Epidermal melanocyte (primary cell): ENCODE results near the gene OR4D9.
"Not testable (repeated sequence)": the region's sequence is repeated elsewhere in the genome, so short reads cannot be mapped to it uniquely, and the experiment has no call there.

ENCODE experiments used
- DNase-seq: peaks from one replicate; pipeline ENCODE4 v3.0.0; 2011; ENCODE audit warnings: low spot score; ENCODE audit not compliant: insufficient read length

OR4D9 gene

GRCh38 chr11:59510941-59511589, at the start of gene OR4D9:
OR4D9 (plus strand) TSS chr11:59511539; CDS start chr11:59514913, 3,374 bp downstream.
- no peak for DNase-seq

GRCh38 chr11:59463190-59463641, 48.1 kb upstream of the OR4D9 start:
- no peak for DNase-seq

GRCh38 chr11:59473015-59473414, 38.3 kb upstream of the OR4D9 start, which contains the start of gene OR4D10:
OR4D10 (plus strand) TSS chr11:59473315; CDS start chr11:59477430, 4,115 bp downstream.
- DNase-seq = no peak

GRCh38 chr11:59475176-59475575, 36.2 kb upstream of the OR4D9 start:
- no peak for DNase-seq

GRCh38 chr11:59479906-59480305, 31.4 kb upstream of the OR4D9 start:
- DNase-seq = no peak

GRCh38 chr11:59480359-59480758, 31.0 kb upstream of the OR4D9 start:
- no peak for DNase-seq

GRCh38 chr11:59501931-59502330, 9.4 kb upstream of the OR4D9 start:
- no peak for DNase-seq

- DNase-seq = no peak
Observed at GRCh38 chr11:59503276-59503675, 8.1 kb upstream of the OR4D9 start, which contains the start of gene OR4D11. OR4D11 (plus strand) TSS chr11:59503576; CDS start chr11:59503576, 0 bp downstream.

- no peak for DNase-seq
Observed at GRCh38 chr11:59511675-59512074, 336 bp downstream of the OR4D9 start.

GRCh38 chr11:59520139-59520538, 8.8 kb downstream of the OR4D9 start:
- not testable (repeated sequence) for DNase-seq

GRCh38 chr11:59520741-59521140, 9.4 kb downstream of the OR4D9 start:
- DNase-seq = no peak

- no peak for DNase-seq
Observed at GRCh38 chr11:59523541-59523940, 12.2 kb downstream of the OR4D9 start.

- no peak for DNase-seq
Observed at GRCh38 chr11:59528711-59529110, 17.4 kb downstream of the OR4D9 start.

GRCh38 chr11:59532620-59533019, 21.3 kb downstream of the OR4D9 start:
- no peak for DNase-seq

- DNase-seq = no peak
Observed at GRCh38 chr11:59534676-59535075, 23.3 kb downstream of the OR4D9 start.

GRCh38 chr11:59542142-59542810, 30.9 kb downstream of the OR4D9 start:
- DNase-seq = no peak

- DNase-seq = not testable (repeated sequence)
Observed at GRCh38 chr11:59543713-59544112, 32.4 kb downstream of the OR4D9 start.

- no peak for DNase-seq
Observed at GRCh38 chr11:59544869-59545178, 33.5 kb downstream of the OR4D9 start.

- no peak for DNase-seq
Observed at GRCh38 chr11:59545179-59546020, 34.1 kb downstream of the OR4D9 start.

GRCh38 chr11:59547605-59548308, 36.4 kb downstream of the OR4D9 start:
- DNase-seq = not testable (repeated sequence)

- no peak for DNase-seq
Observed at GRCh38 chr11:59548309-59548656, 36.9 kb downstream of the OR4D9 start.
